Activated T-cell treated with anti-CD3 and anti-CD28 coated beads, Interleukin-2, amount 50 U/mL, for 24 hours (primary cell): ENCODE data around the gene RSPH9.

Source experiments
- DNase-seq: peaks from one replicate; pipeline ENCODE4 v3.0.0-alpha.2; 2020
- H3K27ac Mint-ChIP-seq: 2 replicates; pipeline ENCODE4 v1.8.0; 2020; ENCODE audit warnings: mild to moderate bottlenecking, mixed read lengths
- H3K27me3 Mint-ChIP-seq: 2 replicates; pipeline ENCODE4 v1.8.0; 2020; ENCODE audit warnings: mixed read lengths
- H3K36me3 Mint-ChIP-seq: 2 replicates; pipeline ENCODE4 v1.8.0; 2020; ENCODE audit warnings: low read depth, mixed read lengths
- H3K4me1 Mint-ChIP-seq: 2 replicates; pipeline ENCODE4 v1.8.0; 2020; ENCODE audit warnings: low read depth, mixed read lengths
- H3K4me3 Mint-ChIP-seq: 2 replicates; pipeline ENCODE4 v1.8.0; 2020; ENCODE audit warnings: mild to moderate bottlenecking, moderate library complexity, mixed read lengths
- H3K9me3 Mint-ChIP-seq: 2 replicates; pipeline ENCODE4 v1.8.0; 2020; ENCODE audit warnings: mixed read lengths

Gene RSPH9

GRCh38 chr6:43702534-43703440, 58.0 kb downstream of the RSPH9 start:
- H3K4me3 Mint-ChIP-seq = no peak overlapping the region
- peaks cover 54% of the 10 kb centered on the region for H3K27me3 Mint-ChIP-seq
- no peaks in the 10 kb centered on the region for H3K9me3 Mint-ChIP-seq
- H3K27ac Mint-ChIP-seq = no peak overlapping the region
- no peak for DNase-seq
- H3K4me1 Mint-ChIP-seq = peaks cover 7% of the 10 kb centered on the region
- H3K36me3 Mint-ChIP-seq = no peaks in the 10 kb centered on the region

- Mint-ChIP-seq H3K4me1 (peaks cover 7% of the 10 kb centered on the region), H3K4me3 (no peak overlapping the region), H3K9me3 (no peaks in the 10 kb centered on the region), H3K36me3 (no peaks in the 10 kb centered on the region), H3K27me3 (peaks cover 51% of the 10 kb centered on the region), H3K27ac (no peak overlapping the region)
- no peak for DNase-seq
Measured at GRCh38 chr6:43703512-43704429, 58.9 kb downstream of the RSPH9 start.

- H3K4me1 Mint-ChIP-seq = peaks cover 17% of the 10 kb centered on the region
- H3K36me3 Mint-ChIP-seq = no peaks in the 10 kb centered on the region
- no peak for DNase-seq
- no peak overlapping the region for H3K4me3 Mint-ChIP-seq
- H3K27me3 Mint-ChIP-seq = peaks cover 46% of the 10 kb centered on the region
- no peaks in the 10 kb centered on the region for H3K9me3 Mint-ChIP-seq
- no peak overlapping the region for H3K27ac Mint-ChIP-seq
Measured at GRCh38 chr6:43705996-43706395, 61.2 kb downstream of the RSPH9 start.

GRCh38 chr6:43706788-43707187, 62.0 kb downstream of the RSPH9 start:
- H3K4me1 Mint-ChIP-seq = peaks cover 17% of the 10 kb centered on the region
- H3K27ac Mint-ChIP-seq = peak overlapping the region; percentile 18
- DNase-seq = no peak
- H3K27me3 Mint-ChIP-seq = peaks cover 40% of the 10 kb centered on the region
- H3K9me3 Mint-ChIP-seq = no peaks in the 10 kb centered on the region
- H3K36me3 Mint-ChIP-seq = no peaks in the 10 kb centered on the region
- no peak overlapping the region for H3K4me3 Mint-ChIP-seq

GRCh38 chr6:43707269-43707668, 62.4 kb downstream of the RSPH9 start:
- Mint-ChIP-seq H3K4me3 (no peak overlapping the region), H3K27me3 (peaks cover 35% of the 10 kb centered on the region), H3K9me3 (no peaks in the 10 kb centered on the region), H3K27ac (no peak overlapping the region), H3K36me3 (no peaks in the 10 kb centered on the region), H3K4me1 (peaks cover 17% of the 10 kb centered on the region)
- DNase-seq = no peak

- Mint-ChIP-seq H3K27me3 (peaks cover 34% of the 10 kb centered on the region), H3K4me1 (peaks cover 17% of the 10 kb centered on the region), H3K27ac (no peak overlapping the region), H3K4me3 (no peak overlapping the region), H3K36me3 (no peaks in the 10 kb centered on the region), H3K9me3 (no peaks in the 10 kb centered on the region)
- no peak for DNase-seq
Measured at GRCh38 chr6:43707767-43708166, 62.9 kb downstream of the RSPH9 start.

- no peaks in the 10 kb centered on the region for H3K36me3 Mint-ChIP-seq
- no peak overlapping the region for H3K4me3 Mint-ChIP-seq
- peaks cover 29% of the 10 kb centered on the region for H3K27me3 Mint-ChIP-seq
- DNase-seq = no peak
- H3K4me1 Mint-ChIP-seq = peaks cover 17% of the 10 kb centered on the region
- H3K27ac Mint-ChIP-seq = peak overlapping the region; percentile 17
- no peaks in the 10 kb centered on the region for H3K9me3 Mint-ChIP-seq
Measured at GRCh38 chr6:43708860-43709653, 64.2 kb downstream of the RSPH9 start.

GRCh38 chr6:43709654-43710303, 64.9 kb downstream of the RSPH9 start:
- Mint-ChIP-seq H3K4me1 (peaks cover 17% of the 10 kb centered on the region), H3K4me3 (no peak overlapping the region), H3K36me3 (no peaks in the 10 kb centered on the region), H3K27me3 (peaks cover 28% of the 10 kb centered on the region), H3K9me3 (no peaks in the 10 kb centered on the region), H3K27ac (no peak overlapping the region)
- DNase-seq = no peak

GRCh38 chr6:43710576-43710975, 65.7 kb downstream of the RSPH9 start:
- Mint-ChIP-seq H3K4me3 (no peak overlapping the region), H3K4me1 (peaks cover 17% of the 10 kb centered on the region), H3K27me3 (peaks cover 22% of the 10 kb centered on the region), H3K27ac (no peak overlapping the region), H3K9me3 (no peaks in the 10 kb centered on the region), H3K36me3 (no peaks in the 10 kb centered on the region)
- DNase-seq = no peak

- no peak overlapping the region for H3K4me3 Mint-ChIP-seq
- DNase-seq = no peak
- peaks cover 11% of the 10 kb centered on the region for H3K4me1 Mint-ChIP-seq
- no peak overlapping the region for H3K27ac Mint-ChIP-seq
- peaks cover 8% of the 10 kb centered on the region for H3K27me3 Mint-ChIP-seq
- no peaks in the 10 kb centered on the region for H3K36me3 Mint-ChIP-seq
- H3K9me3 Mint-ChIP-seq = no peaks in the 10 kb centered on the region
Measured at GRCh38 chr6:43712579-43712978, 67.7 kb downstream of the RSPH9 start.

- Mint-ChIP-seq H3K27ac (no peak overlapping the region), H3K4me3 (no peak overlapping the region)
Measured at GRCh38 chr6:43713643-43714310, 68.9 kb downstream of the RSPH9 start.

GRCh38 chr6:43714311-43715055, 69.6 kb downstream of the RSPH9 start:
- Mint-ChIP-seq H3K27ac (no peak overlapping the region), H3K4me1 (peaks cover 5% of the 10 kb centered on the region), H3K36me3 (no peaks in the 10 kb centered on the region), H3K4me3 (no peak overlapping the region), H3K27me3 (peaks cover 8% of the 10 kb centered on the region), H3K9me3 (no peaks in the 10 kb centered on the region)
- no peak for DNase-seq

More at GRCh38 chr6:43713643-43714310, 68.9 kb downstream of the RSPH9 start:
- Mint-ChIP-seq H3K36me3 (no peaks in the 10 kb centered on the region), H3K4me1 (peaks cover 11% of the 10 kb centered on the region), H3K9me3 (no peaks in the 10 kb centered on the region), H3K27me3 (peaks cover 8% of the 10 kb centered on the region)
- no peak for DNase-seq
